IMR-90 (cell line): ENCODE data around the gene PCDHA1.

Experiments used
- RFX5 ChIP-seq: IDR thresholded peaks from 2 replicates; pipeline ENCODE4 v1.8.0; 2012; ENCODE audit warnings: low read depth, mild to moderate bottlenecking, low read length, moderate library complexity
- TF ChIP-seq, protein P1 (sequence below): conservative IDR thresholded peaks from 2 replicates; pipeline ENCODE4 v1.5.1; 2012; ENCODE audit warnings: mild to moderate bottlenecking, low read depth, low read length, improper control_type of control experiment

DNA sequence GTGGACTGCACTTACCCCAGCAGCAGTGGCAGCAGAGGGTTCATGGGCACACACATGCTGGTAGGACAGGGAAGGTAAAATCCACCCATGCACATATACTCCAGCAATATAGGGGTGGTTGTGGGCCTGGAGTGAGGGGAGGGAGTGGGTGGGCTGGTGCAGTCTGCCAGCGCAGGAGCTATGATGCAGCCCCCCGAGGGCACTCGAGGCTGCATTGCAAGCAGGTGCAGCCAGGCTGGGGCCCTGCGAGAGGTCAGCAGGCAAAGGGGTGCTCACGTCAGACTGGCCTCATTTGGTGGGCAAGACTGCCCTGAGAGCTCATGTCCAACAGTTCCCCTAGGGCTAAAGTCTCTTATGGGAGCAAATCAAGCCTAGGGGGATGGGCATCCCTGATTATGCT is 32.4 kb upstream of the PCDHA1 start:
- TF ChIP-seq RFX5 = no peak
- TF ChIP-seq, protein P1, sequence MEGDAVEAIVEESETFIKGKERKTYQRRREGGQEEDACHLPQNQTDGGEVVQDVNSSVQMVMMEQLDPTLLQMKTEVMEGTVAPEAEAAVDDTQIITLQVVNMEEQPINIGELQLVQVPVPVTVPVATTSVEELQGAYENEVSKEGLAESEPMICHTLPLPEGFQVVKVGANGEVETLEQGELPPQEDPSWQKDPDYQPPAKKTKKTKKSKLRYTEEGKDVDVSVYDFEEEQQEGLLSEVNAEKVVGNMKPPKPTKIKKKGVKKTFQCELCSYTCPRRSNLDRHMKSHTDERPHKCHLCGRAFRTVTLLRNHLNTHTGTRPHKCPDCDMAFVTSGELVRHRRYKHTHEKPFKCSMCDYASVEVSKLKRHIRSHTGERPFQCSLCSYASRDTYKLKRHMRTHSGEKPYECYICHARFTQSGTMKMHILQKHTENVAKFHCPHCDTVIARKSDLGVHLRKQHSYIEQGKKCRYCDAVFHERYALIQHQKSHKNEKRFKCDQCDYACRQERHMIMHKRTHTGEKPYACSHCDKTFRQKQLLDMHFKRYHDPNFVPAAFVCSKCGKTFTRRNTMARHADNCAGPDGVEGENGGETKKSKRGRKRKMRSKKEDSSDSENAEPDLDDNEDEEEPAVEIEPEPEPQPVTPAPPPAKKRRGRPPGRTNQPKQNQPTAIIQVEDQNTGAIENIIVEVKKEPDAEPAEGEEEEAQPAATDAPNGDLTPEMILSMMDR = no peak
